HG02852 (cell line): ENCODE measurements around the gene PYGO2.
"Not testable (repeated sequence)": the region's sequence is repeated elsewhere in the genome, so short reads cannot be mapped to it uniquely, and the experiment has no call there.

Experiments used
- ATAC-seq: cut with Tn5 transposase; IDR thresholded peaks from one replicate; pipeline ENCODE4 v1.9.1; 2021; ENCODE audit warnings: mild to moderate bottlenecking, moderate library complexity; ENCODE audit not compliant: unreplicated experiment

PYGO2 gene

DNA sequence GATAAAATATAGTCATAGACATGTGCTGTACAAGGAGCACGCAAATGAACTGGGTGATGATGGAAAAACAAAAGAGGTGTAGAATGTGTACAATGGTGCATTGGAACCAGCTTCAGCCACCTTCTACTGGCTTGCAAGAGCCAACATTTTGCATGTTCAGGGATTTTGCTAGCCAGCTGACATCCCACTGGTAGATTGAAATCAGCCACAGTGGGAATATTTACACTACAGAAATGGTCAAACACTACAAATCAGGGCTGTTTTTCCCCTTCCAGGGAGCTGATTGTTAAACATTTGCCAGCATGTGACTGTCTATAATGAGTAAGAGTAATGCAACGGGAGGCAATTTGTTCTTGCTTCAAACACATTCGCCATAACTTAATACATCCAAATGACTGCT, 48.3 kb downstream of the PYGO2 start:
- no peak for ATAC-seq

DNA sequence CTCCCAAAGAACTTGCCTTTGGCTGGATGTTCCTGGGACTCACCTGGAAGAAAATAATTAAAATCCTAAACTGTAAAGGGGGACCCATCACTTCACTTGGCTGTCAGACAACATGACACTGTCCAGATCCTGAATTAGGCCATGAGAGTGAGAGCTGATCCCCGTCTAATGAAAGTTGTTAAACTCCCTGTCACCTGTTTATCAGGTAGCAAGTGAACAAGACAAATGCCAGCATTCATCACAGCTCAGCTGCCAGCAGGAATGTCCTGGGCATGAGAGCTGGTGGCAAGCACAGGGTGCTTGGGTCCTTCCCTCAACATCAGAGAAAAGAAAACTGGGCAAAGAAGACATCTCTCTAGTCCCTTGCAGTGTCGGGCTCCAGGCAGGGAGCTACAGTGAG, 48.8 kb downstream of the PYGO2 start:
- no peak for ATAC-seq

DNA sequence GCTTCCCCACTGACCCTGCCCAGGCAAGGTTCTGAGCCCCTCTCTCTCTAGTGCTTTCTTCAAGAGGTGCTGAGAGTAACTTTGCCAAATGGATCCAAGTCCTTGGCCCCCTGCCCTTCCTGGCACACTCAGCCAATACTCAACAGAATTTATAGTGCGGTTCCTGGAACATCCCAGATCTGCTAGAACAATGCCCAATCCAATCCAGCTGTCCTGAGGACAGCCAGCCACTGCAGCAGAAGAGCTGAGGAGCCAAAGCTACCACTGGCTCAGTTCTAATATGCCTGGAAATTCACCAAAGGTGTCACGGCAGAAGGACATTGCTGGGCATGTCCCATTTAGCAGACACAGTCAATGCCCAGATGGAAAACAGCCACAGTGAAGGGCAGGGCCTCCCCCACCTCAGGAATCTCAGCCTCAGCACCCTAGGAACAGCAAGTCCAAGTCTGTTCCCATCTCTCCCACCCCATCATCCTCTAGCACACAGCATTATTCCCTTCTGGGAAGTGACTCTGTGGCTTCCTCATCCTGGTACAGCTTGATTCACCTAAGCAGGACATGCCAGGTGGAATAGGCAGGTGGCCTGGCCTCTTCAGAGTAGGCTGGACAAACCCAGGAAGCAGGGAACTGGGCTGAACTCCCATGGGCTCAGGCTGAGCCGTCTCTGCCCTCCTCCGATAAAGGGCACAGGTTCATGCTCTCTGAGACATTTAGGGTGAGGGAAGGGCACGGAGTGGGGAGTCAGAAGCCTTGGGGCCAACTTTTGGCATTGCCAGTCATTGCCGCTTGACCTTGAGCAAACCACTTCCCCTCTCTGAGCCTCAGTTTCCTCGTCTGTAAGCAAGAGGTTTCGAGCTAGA, 49.7 kb downstream of the PYGO2 start:
- ATAC-seq: no peak

DNA sequence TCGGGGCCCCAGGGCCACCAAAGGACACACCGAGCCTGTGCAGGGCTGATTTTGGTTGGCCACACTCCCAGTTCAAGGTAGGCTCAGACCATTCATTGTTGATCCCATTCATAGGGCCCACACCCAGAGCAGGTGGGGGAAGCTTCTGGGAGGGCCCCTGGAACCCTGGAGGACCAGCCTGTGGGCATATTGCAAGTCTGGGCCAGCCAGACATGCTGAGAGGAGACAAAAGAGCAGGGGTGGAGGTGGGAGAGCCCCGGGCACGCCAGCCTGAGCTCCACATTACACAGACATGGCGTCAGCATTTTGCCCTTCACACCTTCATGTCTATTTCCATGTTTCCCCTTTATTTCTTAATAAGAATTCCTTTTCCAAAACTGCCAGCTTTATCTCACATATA, 50.7 kb downstream of the PYGO2 start:
- ATAC-seq: no peak

DNA sequence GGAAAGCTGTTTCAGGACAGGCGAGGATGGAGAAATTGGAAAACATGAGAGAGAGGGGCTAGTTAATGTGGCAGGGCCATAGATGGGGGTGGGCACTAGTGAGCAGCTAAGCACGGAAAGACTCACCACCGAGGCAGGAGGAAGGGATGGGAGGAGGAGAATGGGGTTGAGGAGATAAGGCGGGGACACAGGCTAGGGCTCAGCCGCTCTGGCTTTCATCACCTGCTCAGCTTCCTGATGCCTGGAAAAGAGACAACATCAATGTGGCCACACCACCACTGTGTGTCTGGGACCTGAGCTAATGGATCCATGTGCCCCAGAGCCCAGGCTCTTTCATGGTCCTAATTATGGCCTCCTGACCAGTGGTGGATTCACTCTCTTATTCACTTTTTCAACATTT, 52.6 kb downstream of the PYGO2 start:
- ATAC-seq: no peak

DNA sequence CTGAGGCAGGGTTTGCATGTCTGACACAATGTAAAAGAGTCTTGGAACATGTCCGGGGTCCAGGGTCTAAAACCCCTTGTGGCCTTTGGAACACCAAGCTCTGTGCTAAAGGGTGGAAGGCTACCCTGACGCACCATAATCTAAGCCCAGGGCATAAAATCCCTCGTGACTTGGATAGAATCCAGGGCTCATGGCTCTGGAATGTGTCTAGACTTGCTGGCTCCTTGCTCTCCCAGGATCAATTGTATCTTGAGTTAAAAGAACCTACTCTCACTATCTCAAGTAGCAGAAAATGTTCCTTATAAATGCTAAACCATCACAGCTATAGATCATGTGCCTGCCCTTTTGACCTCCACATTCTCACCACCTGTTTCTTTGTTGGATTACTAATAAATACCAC, 53.5 kb downstream of the PYGO2 start:
- not testable (repeated sequence) for ATAC-seq
